Stimulated activated CD4-positive, alpha-beta T cell treated with anti-CD3 and anti-CD28 coated beads, TNF-alpha, amount 100 ng/mL, for 1 hour (primary cell): ENCODE data around the gene CEP250.
"Not testable (repeated sequence)": the region's sequence is repeated elsewhere in the genome, so short reads cannot be mapped to it uniquely, and the experiment has no call there.

ENCODE experiments used
- DNase-seq, 3 donors: peaks; one replicate each; pipeline ENCODE4 v3.0.0-alpha.2; 2020; ENCODE audit warnings: low read depth in 3 of 3, low spot score in 1 of 3

Gene CEP250

DNA sequence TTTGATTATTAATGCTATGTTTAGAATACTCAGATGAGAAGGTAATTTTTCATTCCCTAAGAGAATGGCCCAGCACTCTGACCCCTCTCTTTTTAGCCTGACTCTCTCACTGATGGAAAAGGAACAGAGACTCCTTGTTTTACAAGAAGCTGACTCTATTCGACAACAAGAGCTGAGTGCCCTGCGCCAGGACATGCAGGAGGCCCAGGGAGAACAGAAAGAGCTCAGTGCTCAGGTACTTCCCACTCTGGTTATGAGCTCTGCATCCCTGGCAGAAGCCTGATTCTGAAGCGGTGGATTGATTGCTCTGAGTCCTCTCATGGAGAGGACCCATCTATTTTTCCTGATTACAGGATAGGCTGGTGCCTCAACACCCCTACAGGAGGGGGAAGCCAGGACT is 41.1 kb downstream of the CEP250 start:
- DNase-seq = no peak

GRCh38 chr20:35497320-35497719 is 41.9 kb downstream of the CEP250 start:
- no peak for DNase-seq

DNA sequence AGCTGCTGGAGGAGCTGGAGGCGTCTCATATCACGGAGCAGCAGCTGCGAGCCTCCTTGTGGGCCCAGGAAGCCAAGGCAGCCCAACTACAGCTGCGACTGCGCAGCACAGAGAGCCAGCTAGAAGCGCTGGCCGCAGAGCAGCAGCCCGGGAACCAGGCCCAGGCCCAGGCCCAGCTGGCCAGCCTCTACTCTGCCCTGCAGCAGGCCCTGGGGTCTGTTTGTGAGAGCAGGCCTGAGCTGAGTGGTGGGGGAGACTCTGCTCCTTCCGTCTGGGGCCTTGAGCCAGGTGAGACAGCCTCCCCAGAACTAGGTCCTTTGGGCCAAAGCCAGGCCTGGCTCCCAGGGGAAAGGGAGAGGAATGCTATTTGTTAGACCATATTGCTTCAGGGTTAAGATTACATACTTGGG is 42.4 kb downstream of the CEP250 start:
- DNase-seq = no peak

DNA sequence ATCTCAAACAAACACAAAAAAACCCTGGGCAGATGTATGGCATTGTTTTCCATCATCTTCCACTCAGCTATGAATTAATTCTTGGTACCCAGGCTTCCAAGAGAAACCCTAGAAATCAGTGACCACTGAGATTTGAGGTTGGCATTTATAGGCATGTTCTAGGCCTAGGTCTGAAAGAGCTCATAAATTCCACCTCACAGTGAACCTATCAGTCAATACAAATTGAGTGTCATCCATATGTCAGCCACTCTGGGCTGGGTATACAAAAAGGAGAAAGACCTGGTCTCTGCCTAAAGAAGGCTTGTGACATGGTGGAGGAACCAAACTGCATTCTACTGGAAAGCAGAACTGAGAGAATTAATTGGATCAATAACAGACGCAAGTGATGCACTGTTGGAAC is 43.9 kb downstream of the CEP250 start:
- DNase-seq = no peak

GRCh38 chr20:35502352-35502751 is 47.0 kb downstream of the CEP250 start:
- no peak for DNase-seq

- DNase-seq = no peak
Measured at GRCh38 chr20:35503281-35503680, 47.9 kb downstream of the CEP250 start.

DNA sequence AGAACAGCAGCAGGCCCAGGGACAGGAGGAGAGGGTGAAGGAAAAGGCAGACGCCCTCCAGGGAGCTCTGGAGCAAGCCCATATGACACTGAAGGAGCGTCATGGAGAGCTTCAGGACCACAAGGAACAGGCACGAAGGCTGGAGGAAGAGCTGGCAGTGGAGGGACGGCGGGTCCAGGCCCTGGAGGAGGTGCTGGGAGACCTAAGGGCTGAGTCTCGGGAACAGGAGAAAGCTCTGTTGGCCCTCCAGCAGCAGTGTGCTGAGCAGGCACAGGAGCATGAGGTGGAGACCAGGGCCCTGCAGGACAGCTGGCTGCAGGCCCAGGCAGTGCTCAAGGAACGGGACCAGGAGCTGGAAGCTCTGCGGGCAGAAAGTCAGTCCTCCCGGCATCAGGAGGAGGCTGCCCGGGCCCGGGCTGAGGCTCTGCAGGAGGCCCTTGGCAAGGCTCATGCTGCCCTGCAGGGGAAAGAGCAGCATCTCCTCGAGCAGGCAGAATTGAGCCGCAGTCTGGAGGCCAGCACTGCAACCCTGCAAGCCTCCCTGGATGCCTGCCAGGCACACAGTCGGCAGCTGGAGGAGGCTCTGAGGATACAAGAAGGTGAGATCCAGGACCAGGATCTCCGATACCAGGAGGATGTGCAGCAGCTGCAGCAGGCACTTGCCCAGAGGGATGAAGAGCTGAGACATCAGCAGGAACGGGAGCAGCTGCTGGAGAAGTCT is 48.6 kb downstream of the CEP250 start:
- DNase-seq = no peak

GRCh38 chr20:35504751-35505150 is 49.4 kb downstream of the CEP250 start:
- no peak for DNase-seq

- no peak for DNase-seq
Measured at GRCh38 chr20:35506179-35506578, 50.8 kb downstream of the CEP250 start.

DNA sequence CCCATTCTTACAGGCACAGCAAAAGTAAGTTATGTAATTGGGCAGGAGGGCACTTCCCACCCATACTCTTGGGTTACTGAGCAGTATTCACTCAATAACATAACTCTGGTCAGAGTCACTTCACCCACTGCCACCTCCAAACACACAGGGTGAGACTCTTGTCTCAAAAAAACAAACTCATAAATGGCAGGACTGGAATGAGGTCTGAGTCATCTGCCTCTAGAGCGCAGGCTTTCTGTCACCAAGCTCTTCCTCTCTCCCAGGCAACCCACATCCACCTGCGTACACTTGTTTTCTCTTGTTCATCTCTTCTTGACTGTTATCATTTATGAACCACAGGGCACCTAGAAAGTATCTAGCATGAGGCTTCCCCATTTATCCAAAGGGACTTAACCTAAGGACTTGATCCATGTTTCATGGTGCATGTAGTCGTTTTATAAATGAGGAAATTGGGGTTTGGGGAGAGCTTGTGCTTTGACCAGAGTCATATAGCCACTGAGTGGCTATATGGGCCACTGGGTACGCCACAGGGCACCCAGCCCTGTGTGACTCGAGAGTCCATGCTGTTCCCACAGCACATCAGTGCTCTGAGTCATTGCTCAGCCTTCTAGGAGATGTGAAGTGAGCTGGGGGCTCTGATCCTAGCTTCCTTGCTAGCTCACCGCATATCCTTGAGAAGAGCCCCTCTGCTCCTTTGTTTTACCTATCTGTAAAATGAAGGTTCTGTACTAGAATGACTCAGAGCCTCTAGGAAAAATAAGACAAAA is 51.7 kb downstream of the CEP250 start:
- DNase-seq = no peak

GRCh38 chr20:35508493-35509218 is 53.3 kb downstream of the CEP250 start:
- no peak for DNase-seq

- no peak for DNase-seq
Measured at GRCh38 chr20:35510951-35511735, 55.7 kb downstream of the CEP250 start.

- DNase-seq = no peak
Measured at GRCh38 chr20:35511814-35512420, 56.5 kb downstream of the CEP250 start.

DNA sequence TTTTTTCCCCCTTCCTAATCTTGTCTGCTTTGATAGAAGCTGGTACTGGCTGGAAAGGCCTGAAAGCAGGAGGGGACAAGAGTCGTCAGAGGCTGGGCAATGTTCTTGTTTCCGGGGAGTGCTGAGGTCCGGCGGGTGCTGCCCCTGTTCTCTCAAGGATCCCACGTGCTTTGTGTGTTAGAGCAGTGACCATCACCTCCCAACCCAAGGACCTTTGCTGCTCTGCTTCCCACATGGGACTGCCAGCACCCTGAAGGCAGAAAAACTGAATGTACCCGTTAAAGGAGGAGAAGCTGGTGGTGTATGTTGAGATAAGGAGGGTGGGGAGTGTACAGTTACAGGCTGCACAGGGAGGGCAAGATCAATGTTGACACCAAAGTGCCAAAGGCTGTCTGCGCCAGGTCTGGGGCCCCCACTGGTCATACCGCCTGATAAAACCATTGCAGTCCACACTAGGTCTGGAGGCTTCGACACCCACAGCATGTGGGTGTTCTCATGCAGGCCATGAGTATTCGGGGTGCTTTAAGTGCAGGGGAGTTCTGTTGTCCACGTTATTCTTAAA is 59.1 kb downstream of the CEP250 start:
- DNase-seq = no peak

- no peak for DNase-seq
Measured at GRCh38 chr20:35515341-35515740, 59.9 kb downstream of the CEP250 start.

- DNase-seq = no peak
Measured at GRCh38 chr20:35515949-35516645, 60.7 kb downstream of the CEP250 start.

DNA sequence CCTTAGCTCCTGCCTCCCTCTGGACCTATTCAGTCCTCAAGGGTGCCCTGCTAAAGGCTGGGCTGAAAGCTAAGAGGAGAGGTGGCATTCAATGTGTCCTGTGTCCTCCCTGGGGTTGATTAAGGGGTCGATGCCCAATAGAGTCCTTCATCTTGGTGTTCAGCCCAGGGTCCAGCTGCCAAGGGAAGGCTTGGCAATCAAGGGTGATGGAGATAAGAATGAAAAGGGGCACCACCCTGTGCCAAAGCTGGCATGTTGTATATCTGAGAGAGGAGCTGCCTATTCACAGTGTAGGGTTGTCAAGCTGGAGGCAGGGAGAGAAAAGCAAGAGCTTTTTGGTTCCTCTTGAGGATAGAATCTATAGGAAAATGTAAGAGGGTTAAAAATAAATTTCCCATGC is 61.7 kb downstream of the CEP250 start:
- no peak for DNase-seq

DNA sequence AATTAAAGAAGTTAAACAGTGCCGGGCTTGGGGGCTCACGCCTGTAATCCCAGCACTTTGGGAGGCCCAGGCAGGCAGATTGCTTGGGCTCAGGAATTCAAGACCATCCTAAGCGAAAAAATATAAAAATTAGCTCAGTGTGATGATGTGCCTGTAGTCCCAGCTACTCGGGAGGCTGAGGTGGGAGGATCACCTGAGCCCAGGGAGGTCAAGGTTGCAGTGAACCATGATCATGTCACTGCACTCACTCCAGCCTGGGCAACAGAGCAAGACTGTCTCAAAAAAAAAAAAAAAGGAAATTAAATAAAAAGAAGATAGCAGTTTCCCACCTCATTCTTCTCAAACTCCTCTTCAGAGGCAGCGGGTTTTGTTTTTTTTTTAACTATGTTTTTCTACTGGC is 62.4 kb downstream of the CEP250 start:
- DNase-seq = not testable (repeated sequence)

- no peak for DNase-seq
Measured at GRCh38 chr20:35518955-35519354, 63.6 kb downstream of the CEP250 start.
